ENCODE results near the gene HIVEP2. TPM values are rescaled to one million over a fixed set of nuclear protein-coding genes. Genes with fewer than 3 reads are reported as not detected.

Gene HIVEP2
- total RNA-seq, 3 donors from 2014 or later (not counting 1 experiment from before 2014, with no cell fraction given) = 14.6 to 21.6 (median 18.7) TPM

GRCh38 chr6:142897659-142898058 is 47.3 kb downstream of the HIVEP2 start:
- no peak overlapping the region for H3K27ac ChIP-seq (ENCODE audit: low read length)
- no peak for DNase-seq
- H3K27ac Mint-ChIP-seq = no peak overlapping the region
- intact Hi-C loops (cut with micrococcal nuclease) = no loop called here
- TF ChIP-seq CTCF (IDR thresholded peaks at IDR 0.05) = no peak
- no peak overlapping the region for H3K4me3 Mint-ChIP-seq
- H3K27me3 Mint-ChIP-seq (ENCODE audit: low read depth in 2 of 2) = no peaks in the 10 kb centered on the region
- WGBS (ENCODE audit: insufficient coverage) = 91% methylated on average over 2 of the region's 2 CpGs
- no peaks in the 10 kb centered on the region for H3K9me3 ChIP-seq (ENCODE audit: control insufficient read depth, insufficient read depth, low read length)
- H3K27me3 ChIP-seq (ENCODE audit: control insufficient read depth, insufficient read depth, low read length) = no peaks in the 10 kb centered on the region
- H3K36me3 ChIP-seq (ENCODE audit: control insufficient read depth, insufficient read depth, low read length) = no peaks in the 10 kb centered on the region
- H3K4me1 ChIP-seq (ENCODE audit: control insufficient read depth, insufficient read depth, low read length) = peaks cover 6% of the 10 kb centered on the region
- peaks cover 13 to 24% of the 10 kb centered on the region in 2 donors for H3K4me1 Mint-ChIP-seq
- no peak for ATAC-seq
- H3K4me3 ChIP-seq (ENCODE audit: low read length) = no peak overlapping the region
- H3K9me3 Mint-ChIP-seq = no peaks in the 10 kb centered on the region
- H3K36me3 Mint-ChIP-seq = no peaks in the 10 kb centered on the region

- Mint-ChIP-seq H3K27ac (no peak overlapping the region), H3K36me3 (no peaks in the 10 kb centered on the region), H3K27me3 (ENCODE audit: low read depth in 2 of 2) (no peaks in the 10 kb centered on the region), H3K4me3 (no peak overlapping the region), H3K4me1 (peaks cover 4 to 16% of the 10 kb centered on the region in 2 donors), H3K9me3 (no peaks in the 10 kb centered on the region)
- Histone ChIP-seq H3K36me3 (ENCODE audit: control insufficient read depth, insufficient read depth, low read length) (no peaks in the 10 kb centered on the region), H3K27ac (ENCODE audit: low read length) (no peak overlapping the region), H3K4me1 (ENCODE audit: control insufficient read depth, insufficient read depth, low read length) (no peaks in the 10 kb centered on the region), H3K4me3 (ENCODE audit: low read length) (no peak overlapping the region), H3K27me3 (ENCODE audit: control insufficient read depth, insufficient read depth, low read length) (no peaks in the 10 kb centered on the region), H3K9me3 (ENCODE audit: control insufficient read depth, insufficient read depth, low read length) (no peaks in the 10 kb centered on the region)
- intact Hi-C loops (cut with micrococcal nuclease) = no loop called here
- ATAC-seq (no peak), DNase-seq (no peak)
- no peak for TF ChIP-seq CTCF (IDR thresholded peaks at IDR 0.05)
These were observed 48.2 kb downstream of the HIVEP2 start for GRCh38 chr6:142896732-142897131.

- DNase-seq = no peak
- Histone ChIP-seq H3K4me1 (ENCODE audit: control insufficient read depth, insufficient read depth, low read length) (no peaks in the 10 kb centered on the region), H3K4me3 (ENCODE audit: low read length) (no peak overlapping the region), H3K27ac (ENCODE audit: low read length) (no peak overlapping the region), H3K9me3 (ENCODE audit: control insufficient read depth, insufficient read depth, low read length) (no peaks in the 10 kb centered on the region), H3K27me3 (ENCODE audit: control insufficient read depth, insufficient read depth, low read length) (no peaks in the 10 kb centered on the region), H3K36me3 (ENCODE audit: control insufficient read depth, insufficient read depth, low read length) (no peaks in the 10 kb centered on the region)
- H3K9me3 Mint-ChIP-seq = no peaks in the 10 kb centered on the region
- no peak overlapping the region for H3K27ac Mint-ChIP-seq
- TF ChIP-seq CTCF (IDR thresholded peaks at IDR 0.05) = no peak
- no peaks in the 10 kb centered on the region for H3K36me3 Mint-ChIP-seq
- intact Hi-C loops (cut with micrococcal nuclease) = no loop called here
- WGBS (ENCODE audit: insufficient coverage) = 90% methylated on average over 4 of the region's 4 CpGs
- no peak overlapping the region for H3K4me3 Mint-ChIP-seq
- H3K4me1 Mint-ChIP-seq = peaks cover 0 to 15% of the 10 kb centered on the region in 2 donors
- H3K27me3 Mint-ChIP-seq (ENCODE audit: low read depth in 2 of 2) = no peaks in the 10 kb centered on the region
- no peak for ATAC-seq
These were observed 51.9 kb downstream of the HIVEP2 start for GRCh38 chr6:142893088-142893487.

GRCh38 chr6:142892254-142893021 is 52.5 kb downstream of the HIVEP2 start:
- H3K27ac Mint-ChIP-seq = no peak overlapping the region

More at GRCh38 chr6:142892254-142893021, 52.5 kb downstream of the HIVEP2 start:
- no peak for DNase-seq
- intact Hi-C loops (cut with micrococcal nuclease) = no loop called here
- no peaks in the 10 kb centered on the region for H3K36me3 Mint-ChIP-seq
- no peaks in the 10 kb centered on the region for H3K9me3 Mint-ChIP-seq
- ATAC-seq = no peak
- 99% methylated on average over 7 of the region's 10 CpGs for WGBS (ENCODE audit: insufficient coverage)
- TF ChIP-seq CTCF (IDR thresholded peaks at IDR 0.05) = no peak
- no peak overlapping the region for H3K4me3 Mint-ChIP-seq
- no peaks in the 10 kb centered on the region for H3K9me3 ChIP-seq (ENCODE audit: control insufficient read depth, insufficient read depth, low read length)
- H3K4me1 ChIP-seq (ENCODE audit: control insufficient read depth, insufficient read depth, low read length) = no peaks in the 10 kb centered on the region
- no peaks in the 10 kb centered on the region for H3K27me3 Mint-ChIP-seq (ENCODE audit: low read depth in 2 of 2)
- peaks cover 1 to 16% of the 10 kb centered on the region in 2 donors for H3K4me1 Mint-ChIP-seq
- H3K27me3 ChIP-seq (ENCODE audit: control insufficient read depth, insufficient read depth, low read length) = no peaks in the 10 kb centered on the region
- H3K27ac ChIP-seq (ENCODE audit: low read length) = no peak overlapping the region
- no peak overlapping the region for H3K4me3 ChIP-seq (ENCODE audit: low read length)
- no peaks in the 10 kb centered on the region for H3K36me3 ChIP-seq (ENCODE audit: control insufficient read depth, insufficient read depth, low read length)

Measured in natural killer cell (primary cell).